ENCODE data around the gene SPNS2.

- TF ChIP-seq EP300 (IDR thresholded peaks at IDR 0.05; ENCODE audit: borderline replicate concordance in 1 of 2, low read depth in 2 of 2, low read length in 2 of 2): no peak
- TF ChIP-seq RAD21 (IDR thresholded peaks at IDR 0.05 in 1 of 2, conservative IDR thresholded peaks at IDR 0.05 in 1 of 2; ENCODE audit: low read depth in 2 of 2, low read length in 2 of 2): no peak
- no peak for TF ChIP-seq CTCF (IDR thresholded peaks at IDR 0.05; ENCODE audit: control extremely low read depth in 1 of 3, insufficient read depth in 1 of 3, low read depth in 1 of 3, low read length in 3 of 3)
- no peak for TF ChIP-seq SIRT6 (IDR thresholded peaks at IDR 0.05; ENCODE audit: low read length)
- no peak for TF ChIP-seq GABPA (IDR thresholded peaks at IDR 0.05; ENCODE audit: borderline replicate concordance, insufficient read depth, low read length)
- TF ChIP-seq NANOG (IDR thresholded peaks at IDR 0.05; ENCODE audit: insufficient read depth, low read depth, low read length, poor library complexity, severe bottlenecking): no peak
- no peak for TF ChIP-seq JUND (IDR thresholded peaks at IDR 0.05; ENCODE audit: low read length)
- TF ChIP-seq USF2 (IDR thresholded peaks at IDR 0.05; ENCODE audit: low read length): no peak
- no peak for TF ChIP-seq NRF1 (IDR thresholded peaks at IDR 0.05; ENCODE audit: low read depth, low read length)
Measured at GRCh38 chr17:4514779-4515178, 16.1 kb downstream of the SPNS2 start.
